GM20000 (cell line): ENCODE measurements around the gene KCNE4.

ENCODE experiments used
- DNase-seq: peaks from one replicate; pipeline ENCODE4 v3.0.0; 2012; ENCODE audit warnings: low spot score
- TF ChIP-seq, protein P1 (sequence below): IDR thresholded peaks from 2 replicates; pipeline ENCODE4 v1.5.1; 2012; ENCODE audit warnings: mild to moderate bottlenecking, control low read depth; ENCODE audit errors: extremely low read depth, missing control alignments

KCNE4 gene

GRCh38 chr2:223051693-223052289 lies at the start of gene KCNE4:
Gene KCNE4 (plus strand): TSS chr2:223052190. CDS start chr2:223052831, 641 bp downstream.
- TF ChIP-seq, protein P1, sequence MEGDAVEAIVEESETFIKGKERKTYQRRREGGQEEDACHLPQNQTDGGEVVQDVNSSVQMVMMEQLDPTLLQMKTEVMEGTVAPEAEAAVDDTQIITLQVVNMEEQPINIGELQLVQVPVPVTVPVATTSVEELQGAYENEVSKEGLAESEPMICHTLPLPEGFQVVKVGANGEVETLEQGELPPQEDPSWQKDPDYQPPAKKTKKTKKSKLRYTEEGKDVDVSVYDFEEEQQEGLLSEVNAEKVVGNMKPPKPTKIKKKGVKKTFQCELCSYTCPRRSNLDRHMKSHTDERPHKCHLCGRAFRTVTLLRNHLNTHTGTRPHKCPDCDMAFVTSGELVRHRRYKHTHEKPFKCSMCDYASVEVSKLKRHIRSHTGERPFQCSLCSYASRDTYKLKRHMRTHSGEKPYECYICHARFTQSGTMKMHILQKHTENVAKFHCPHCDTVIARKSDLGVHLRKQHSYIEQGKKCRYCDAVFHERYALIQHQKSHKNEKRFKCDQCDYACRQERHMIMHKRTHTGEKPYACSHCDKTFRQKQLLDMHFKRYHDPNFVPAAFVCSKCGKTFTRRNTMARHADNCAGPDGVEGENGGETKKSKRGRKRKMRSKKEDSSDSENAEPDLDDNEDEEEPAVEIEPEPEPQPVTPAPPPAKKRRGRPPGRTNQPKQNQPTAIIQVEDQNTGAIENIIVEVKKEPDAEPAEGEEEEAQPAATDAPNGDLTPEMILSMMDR = no peak
- no peak for DNase-seq

- TF ChIP-seq, protein P1 = no peak
- no peak for DNase-seq
Measured at GRCh38 chr2:223003191-223003590, 48.8 kb upstream of the KCNE4 start.

DNA sequence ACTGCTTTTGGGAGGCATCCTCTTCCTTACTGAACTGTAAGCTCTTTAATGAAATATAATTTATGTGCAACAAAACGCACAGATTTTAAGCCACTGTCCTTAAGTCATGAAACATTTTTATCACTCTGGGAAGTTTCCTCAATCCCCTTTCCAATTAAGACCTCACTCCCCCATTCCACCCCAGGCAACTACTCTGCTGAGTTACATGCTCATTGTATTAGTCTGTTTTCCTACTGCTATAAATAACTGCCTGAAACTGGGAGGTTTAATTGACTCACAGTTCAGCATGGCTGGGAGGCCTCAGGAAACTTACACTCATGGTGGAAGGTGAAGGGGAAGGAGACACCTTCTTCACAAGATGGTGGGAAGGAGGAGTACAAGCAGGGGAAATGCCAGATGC lies 46.5 kb upstream of the KCNE4 start:
- TF ChIP-seq, protein P1 = no peak
- no peak for DNase-seq

DNA sequence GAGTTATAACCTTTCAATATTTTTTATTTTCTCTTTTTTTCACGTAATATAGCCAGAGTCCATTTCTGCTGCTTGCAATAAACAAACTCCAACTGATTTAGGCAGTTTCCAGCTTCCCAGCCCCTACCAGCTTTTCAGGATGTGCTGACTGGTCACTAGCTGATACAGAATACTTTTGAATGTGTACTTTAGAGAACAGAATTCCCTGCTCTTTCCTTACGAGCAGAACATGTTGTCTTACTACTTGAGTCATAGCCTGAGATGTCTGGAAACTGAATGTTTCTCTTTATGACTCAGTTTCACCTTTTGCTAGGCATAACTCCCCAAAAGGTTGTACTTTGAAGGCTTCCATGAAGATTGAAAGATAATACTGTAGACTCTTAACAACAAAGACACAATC lies 44.5 kb upstream of the KCNE4 start:
- TF ChIP-seq, protein P1 = no peak
- DNase-seq = no peak

DNA sequence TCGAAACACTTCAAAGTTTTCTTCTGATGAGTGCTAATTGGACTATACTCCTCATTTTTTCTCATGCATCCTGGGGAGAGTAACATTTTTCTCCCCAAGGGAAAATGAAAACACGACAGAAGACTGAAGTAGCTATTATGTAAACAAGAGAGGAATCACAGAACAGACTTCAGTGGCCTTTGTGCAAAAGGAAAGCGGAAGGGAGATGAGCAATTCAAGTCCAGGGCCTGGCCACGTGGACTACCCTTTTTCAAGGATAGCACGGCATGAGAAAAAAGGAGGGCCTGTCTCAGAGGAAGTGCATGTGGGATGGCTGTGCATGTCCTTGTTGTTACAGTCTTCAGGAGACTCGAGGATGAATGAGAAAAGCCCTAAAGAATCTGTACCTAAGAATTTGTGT lies 43.8 kb upstream of the KCNE4 start:
- no peak for DNase-seq
- TF ChIP-seq, protein P1 = no peak

- no peak for DNase-seq
- TF ChIP-seq, protein P1 = no peak
Measured at GRCh38 chr2:223008956-223009355, 43.0 kb upstream of the KCNE4 start.

DNA sequence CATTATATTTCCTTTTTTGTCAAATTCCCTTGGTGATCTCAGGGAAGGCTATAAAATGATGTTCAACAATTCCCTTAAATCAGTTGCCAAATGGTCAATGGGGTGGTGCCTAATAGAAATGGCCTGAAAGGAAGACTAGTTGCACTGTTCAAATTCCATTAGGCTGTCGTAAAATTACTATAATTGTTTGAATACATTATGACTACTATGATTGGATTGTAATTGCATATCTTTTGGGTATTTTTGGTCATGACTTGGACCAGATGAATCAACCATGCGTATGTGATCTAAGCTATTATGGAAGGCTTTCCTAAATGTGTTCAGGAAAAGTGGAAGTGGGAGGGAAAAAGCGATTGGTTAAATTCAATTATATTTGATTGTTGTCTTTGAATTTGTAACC lies 41.3 kb upstream of the KCNE4 start:
- DNase-seq = no peak

More for the DNA sequence above, 41.3 kb upstream of the KCNE4 start:
- TF ChIP-seq, protein P1 = no peak
